VCaP (cell line): ENCODE data around the gene DRGX.

Experiments
- H3K27ac ChIP-seq: fragments of 450-650 bp; 2 replicates; pipeline ENCODE4 v1.5.1; 2017
- CTCF ChIP-seq: fragments of 450-650 bp; conservative IDR thresholded peaks from 2 replicates; pipeline ENCODE4 v1.5.1; 2017; ENCODE audit warnings: mild to moderate bottlenecking, moderate library complexity

Gene DRGX

GRCh38 chr10:49369216-49370162, 26.4 kb downstream of the DRGX start:
- H3K27ac ChIP-seq, result no peak overlapping the region
- no peak for TF ChIP-seq CTCF

- no peak for TF ChIP-seq CTCF
- H3K27ac ChIP-seq, result no peak overlapping the region
Measured at GRCh38 chr10:49368256-49368655, 27.6 kb downstream of the DRGX start.

GRCh38 chr10:49367600-49367999, 28.3 kb downstream of the DRGX start:
- TF ChIP-seq CTCF, result no peak
- H3K27ac ChIP-seq, result no peak overlapping the region

- no peak for TF ChIP-seq CTCF
- H3K27ac ChIP-seq, result no peak overlapping the region
Measured at GRCh38 chr10:49366460-49366859, 29.4 kb downstream of the DRGX start.

- TF ChIP-seq CTCF, result no peak
- no peak overlapping the region for H3K27ac ChIP-seq
Measured at GRCh38 chr10:49365675-49366415, 30.0 kb downstream of the DRGX start.

- no peak overlapping the region for H3K27ac ChIP-seq
- no peak for TF ChIP-seq CTCF
Measured at GRCh38 chr10:49365275-49365674, 30.6 kb downstream of the DRGX start.

GRCh38 chr10:49364747-49365146, 31.1 kb downstream of the DRGX start:
- H3K27ac ChIP-seq, result no peak overlapping the region
- no peak for TF ChIP-seq CTCF
